CD4-positive, alpha-beta T cell (primary cell): ENCODE data around the gene SYCE3. TPM values are rescaled to one million over a fixed set of nuclear protein-coding genes. Genes with fewer than 3 reads are reported as not detected.
A peak's percentile ranks its signal among the peaks of the same experiment; 100 is the strongest.
"Not testable (repeated sequence)": the region's sequence is repeated elsewhere in the genome, so short reads cannot be mapped to it uniquely, and the experiment has no call there.

Experiments used
- ATAC-seq: fragments of 200-7000 bp; cut with Tn5 transposase; one replicate; pipeline ENCODE4 v1.10.0; 2022; ENCODE audit warnings: mild to moderate bottlenecking; ENCODE audit not compliant: poor library complexity
- CTCF ChIA-PET: fragments of 350-600 bp; sonication (Branson Sonifier 250); formaldehyde crosslinking; loops from one replicate; lab custom pipeline; 2021; ENCODE audit warnings: antibody characterized with exemption, inconsistent platforms; lab: Charles Lee
- POLR2A ChIA-PET: fragments of 350-600 bp; sonication (Branson Sonifier 250); formaldehyde crosslinking; loops from one replicate; lab custom pipeline; 2021; ENCODE audit warnings: antibody characterized with exemption, inconsistent platforms; lab: Charles Lee
- DNase-seq, 14 experiments: peaks; one replicate each; pipeline ENCODE4 v3.0.0-alpha.2; 2013 to 2020; ENCODE audit warnings: mixed read lengths in 2 of 14
- H3K27ac ChIP-seq, 2 donors: one replicate each; pipeline versions ENCODE4 v1.5.1 to v1.7.0; 2013; ENCODE audit warnings: low read length in 2 of 2, low read depth in 1 of 2, mild to moderate bottlenecking in 1 of 2
- H3K27me3 ChIP-seq, 2 experiments: 1 replicate in 1 of 2; 2 replicates in 1 of 2; pipeline versions ENCODE4 v1.6.1 to v1.7.0; 2013; ENCODE audit warnings: low read length in 2 of 2, control low read depth in 1 of 2, mild to moderate bottlenecking in 1 of 2, moderate library complexity in 1 of 2; ENCODE audit not compliant: insufficient read depth in 2 of 2, control insufficient read depth in 1 of 2
- H3K36me3 ChIP-seq: one replicate; pipeline ENCODE4 v1.6.1; 2013; ENCODE audit warnings: low read length, control low read depth; ENCODE audit not compliant: insufficient read depth
- H3K4me1 ChIP-seq: one replicate; pipeline ENCODE4 v1.6.1; 2013; ENCODE audit warnings: low read length, control low read depth; ENCODE audit not compliant: insufficient read depth
- H3K4me3 ChIP-seq: one replicate; pipeline ENCODE4 v1.5.1; 2013; ENCODE audit warnings: mild to moderate bottlenecking, low read length, moderate library complexity
- H3K9me3 ChIP-seq, 2 experiments: 1 replicate in 1 of 2; 2 replicates in 1 of 2; pipeline versions ENCODE4 v1.6.1 to v1.7.0; 2013; ENCODE audit warnings: low read length in 2 of 2, mild to moderate bottlenecking in 2 of 2, control low read depth in 1 of 2, moderate library complexity in 1 of 2; ENCODE audit not compliant: control insufficient read depth in 1 of 2, insufficient read depth in 1 of 2
- H3K27ac Mint-ChIP-seq: one replicate; pipeline ENCODE4 v1.8.0; 2020; ENCODE audit warnings: mixed read lengths
- H3K27me3 Mint-ChIP-seq: one replicate; pipeline ENCODE4 v1.8.0; 2021; ENCODE audit warnings: mixed read lengths
- H3K36me3 Mint-ChIP-seq: one replicate; pipeline ENCODE4 v1.8.0; 2021; ENCODE audit warnings: low read depth, mixed read lengths
- H3K4me1 Mint-ChIP-seq: one replicate; pipeline ENCODE4 v1.8.0; 2021; ENCODE audit warnings: low read depth, mixed read lengths
- H3K4me3 Mint-ChIP-seq: one replicate; pipeline ENCODE4 v1.8.0; 2020; ENCODE audit warnings: mild to moderate bottlenecking, mixed read lengths
- H3K9me3 Mint-ChIP-seq: one replicate; pipeline ENCODE4 v1.8.0; 2020; ENCODE audit warnings: mixed read lengths
- CTCF ChIP-seq: fragments of 200-600 bp; IDR thresholded peaks from one replicate; pipeline ENCODE4 v1.8.0; 2022; ENCODE audit warnings: antibody characterized with exemption, mild to moderate bottlenecking
- intact Hi-C, 2 experiments: fragments of 100-400 bp; cut with DNase I in 1 of 2; cut with micrococcal nuclease in 1 of 2; formaldehyde crosslinking; loops; one replicate each; pipeline versions ENCODE4 v1.15.1 to v1.9.0; 2023 to 2025; cut with DNase I, micrococcal nuclease
- total RNA-seq, 174 experiments: library from RNA in 2 of 174; stranded (reverse) in 2 of 174; gene quantifications; one replicate each; pipeline ENCODE4 v1.2.3 and lab custom pipeline; 2021 to 2026

Gene SYCE3
- total RNA-seq, 2 experiments from 2014 or later: not detected

GRCh38 chr22:50535113-50535512 is 27.6 kb downstream of the SYCE3 start:
- no peak overlapping the region for H3K27ac Mint-ChIP-seq
- no peaks in the 10 kb centered on the region for H3K27me3 ChIP-seq
- H3K9me3 ChIP-seq: no peaks in the 10 kb centered on the region
- H3K36me3 ChIP-seq: no peaks in the 10 kb centered on the region
- H3K36me3 Mint-ChIP-seq: no peaks in the 10 kb centered on the region
- no peak for ATAC-seq
- no peak overlapping the region for H3K27ac ChIP-seq
- no peak for TF ChIP-seq CTCF
- DNase-seq: peak in 1 of 14 experiments; percentile 6
- peaks cover 64% of the 10 kb centered on the region for H3K4me1 ChIP-seq
- H3K4me3 Mint-ChIP-seq: no peak overlapping the region
- no peak overlapping the region for H3K4me3 ChIP-seq
- peaks cover 13% of the 10 kb centered on the region for H3K27me3 Mint-ChIP-seq
- intact Hi-C loops: no loop called here
- no peaks in the 10 kb centered on the region for H3K9me3 Mint-ChIP-seq
- peaks cover 36% of the 10 kb centered on the region for H3K4me1 Mint-ChIP-seq
- ChIA-PET CTCF (interaction anchor here (1.2 kb wide), 2 partner anchors 9 to 13 kb away, joined by 3 to 5 read pairs; partner anchors contain the start of gene SCO2), POLR2A (interaction anchor here (0.7 to 10.0 kb wide), 3 partner anchors 8 to 13 kb away, joined by 4 to 258 read pairs (median 5); partner anchors contain the start of genes KLHDC7B, SCO2 and TYMP)

GRCh38 chr22:50533856-50534711 is 28.6 kb downstream of the SYCE3 start:
- Mint-ChIP-seq H3K27me3 (peaks cover 13% of the 10 kb centered on the region), H3K27ac (peak overlapping the region; percentile 88), H3K4me3 (peak overlapping the region; percentile 67), H3K4me1 (peaks cover 26% of the 10 kb centered on the region)
- H3K27ac ChIP-seq, H3K27me3 ChIP-seq, H3K9me3 Mint-ChIP-seq, H3K9me3 ChIP-seq, H3K36me3 Mint-ChIP-seq, ATAC-seq, CTCF ChIA-PET, intact Hi-C loops, H3K36me3 ChIP-seq, H3K4me3 ChIP-seq: not testable (repeated sequence)
- DNase-seq: peak in 4 of 14 experiments; percentile 7 to 54 (median 46)
- POLR2A ChIA-PET: interaction anchor here (0.7 to 10.0 kb wide), 3 partner anchors 7 to 14 kb away, joined by 3 to 258 read pairs (median 5); partner anchors contain the start of genes KLHDC7B, SCO2 and TYMP
- peaks cover 64% of the 10 kb centered on the region for H3K4me1 ChIP-seq

GRCh38 chr22:50532824-50533796 is 29.6 kb downstream of the SYCE3 start:
- TF ChIP-seq CTCF: no peak
- POLR2A ChIA-PET: interaction anchor here (0.6 to 10.0 kb wide), 6 partner anchors 6 to 25 kb away, joined by 3 to 258 read pairs (median 6); partner anchors contain the start of genes LMF2, NCAPH2, SCO2 and TYMP
- H3K27ac ChIP-seq: no peak overlapping the region
- ATAC-seq: no peak
- intact Hi-C loops: no loop called here
- Mint-ChIP-seq H3K9me3 (no peaks in the 10 kb centered on the region), H3K4me1 (peaks cover 30% of the 10 kb centered on the region), H3K27me3 (peaks cover 13% of the 10 kb centered on the region), H3K27ac (peak overlapping the region; percentile 88), H3K4me3 (peak overlapping the region; percentile 86), H3K36me3 (no peaks in the 10 kb centered on the region)
- CTCF ChIA-PET: interaction anchor here (0.7 to 1.0 kb wide), 2 partner anchors 12 to 30 kb away, joined by 3 to 4 read pairs; partner anchors contain the start of gene SYCE3
- no peaks in the 10 kb centered on the region for H3K9me3 ChIP-seq
- H3K4me3 ChIP-seq: no peak overlapping the region
- no peaks in the 10 kb centered on the region for H3K36me3 ChIP-seq
- H3K27me3 ChIP-seq: no peaks in the 10 kb centered on the region
- peak in 1 of 14 experiments; percentile 8 for DNase-seq
- H3K4me1 ChIP-seq: peaks cover 64% of the 10 kb centered on the region
